H1 (cell line): Measurements from ENCODE around the gene DYNLT5. TPM values are rescaled to one million over a fixed set of nuclear protein-coding genes. Genes with fewer than 3 reads are reported as not detected.

Experiments used
- CTCF ChIA-PET: fragments of 300-600 bp; sonication (Branson Sonifier 250); formaldehyde crosslinking; loops from one replicate; lab custom pipeline; 2021; ENCODE audit not compliant: partially characterized antibody; lab: Charles Lee
- POLR2A ChIA-PET: fragments of 300-600 bp; sonication (Branson Sonifier 250); formaldehyde crosslinking; loops from one replicate; lab custom pipeline; 2021; ENCODE audit warnings: inconsistent platforms; ENCODE audit not compliant: partially characterized antibody; lab: Charles Lee
- DNase-seq, 2 experiments: peaks; one replicate each; pipeline versions ENCODE4 v3.0.0 to v3.0.0-alpha.2; 2010 to 2022; ENCODE audit warnings: low spot score in 2 of 2, low read depth in 1 of 2, mixed read lengths in 1 of 2
- FAIRE-seq: peaks from 2 replicates; lab custom pipeline; 2011; peaks lifted over from hg19 to GRCh38; lab: Jason Lieb, UNC
- H2AFZ ChIP-seq: 2 replicates; pipeline ENCODE4 v1.8.1; 2012; ENCODE audit warnings: low read length, inconsistent platforms
- H2AK5ac ChIP-seq: 2 replicates; pipeline ENCODE4 v1.6.1; 2013; ENCODE audit warnings: low read depth, low read length
- H2BK120ac ChIP-seq: replicated peaks from 2 replicates; pipeline ENCODE3; 2013; ENCODE audit warnings: low read depth, low read length, inconsistent platforms
- H2BK12ac ChIP-seq: 2 replicates; pipeline ENCODE4 v1.6.1; 2013; ENCODE audit warnings: low read depth, low read length
- H2BK15ac ChIP-seq: 2 replicates; pipeline ENCODE4 v1.6.1; 2013; ENCODE audit warnings: low read length
- H2BK20ac ChIP-seq: 2 replicates; pipeline ENCODE4 v1.6.1; 2013; ENCODE audit warnings: low read length
- H2BK5ac ChIP-seq: 2 replicates; pipeline ENCODE4 v1.6.1; 2013; ENCODE audit warnings: low read depth, low read length
- H3K14ac ChIP-seq: 2 replicates; pipeline ENCODE4 v1.6.1; 2013; ENCODE audit warnings: inconsistent platforms; ENCODE audit not compliant: insufficient read length
- H3K18ac ChIP-seq: 2 replicates; pipeline ENCODE4 v1.6.1; 2013; ENCODE audit warnings: low read length; ENCODE audit errors: extremely low read depth
- H3K23ac ChIP-seq: 2 replicates; pipeline ENCODE4 v1.6.1; 2013; ENCODE audit warnings: inconsistent platforms; ENCODE audit not compliant: insufficient read length
- H3K23me2 ChIP-seq: 2 replicates; pipeline ENCODE4 v1.6.1; 2013; ENCODE audit warnings: low read depth, low read length
- H3K27ac ChIP-seq: 2 replicates; pipeline ENCODE4 v1.6.1; 2011; ENCODE audit warnings: low read depth, low read length, inconsistent platforms
- H3K27me3 ChIP-seq, 4 experiments: replicated peaks in 1 of 4; 1 replicate in 1 of 4; 2 replicates in 3 of 4; pipeline versions ENCODE4 v1.6.1 to v1.8.1; 2011 to 2013; ENCODE audit warnings: low read length in 3 of 4, mild to moderate bottlenecking in 3 of 4, inconsistent platforms in 2 of 4, mixed read lengths in 2 of 4, moderate library complexity in 1 of 4; ENCODE audit not compliant: control insufficient read depth in 3 of 4, insufficient read depth in 3 of 4; ENCODE audit errors: extremely low read depth in 1 of 4
- H3K36me3 ChIP-seq, 4 experiments: 2 replicates each; pipeline versions ENCODE4 v1.6.1 to v1.8.1; 2011 to 2013; ENCODE audit warnings: mild to moderate bottlenecking in 4 of 4, low read length in 3 of 4, moderate library complexity in 2 of 4, control low read depth in 1 of 4, inconsistent platforms in 1 of 4; ENCODE audit not compliant: insufficient read depth in 4 of 4, control insufficient read depth in 2 of 4
- H3K4ac ChIP-seq: replicated peaks from 2 replicates; pipeline ENCODE3; 2013; ENCODE audit warnings: low read length, low read depth, mixed read lengths, inconsistent platforms; ENCODE audit not compliant: insufficient read length
- H3K4me1 ChIP-seq, 4 experiments: replicated peaks in 1 of 4; 1 replicate in 1 of 4; 2 replicates in 3 of 4; pipeline versions ENCODE4 v1.6.1 to v1.8.1; 2011 to 2013; ENCODE audit warnings: low read length in 3 of 4, inconsistent platforms in 2 of 4, mixed read lengths in 1 of 4; ENCODE audit not compliant: insufficient read depth in 4 of 4, control insufficient read depth in 3 of 4
- H3K4me2 ChIP-seq, 2 experiments: 2 replicates each; pipeline versions ENCODE4 v1.6.1 to v1.8.1; 2011 to 2013; ENCODE audit warnings: low read depth in 2 of 2, low read length in 2 of 2, control low read depth in 1 of 2, inconsistent platforms in 1 of 2, mild to moderate bottlenecking in 1 of 2; ENCODE audit not compliant: insufficient read depth in 1 of 2
- H3K4me3 ChIP-seq, 4 experiments: fragments of 200-600, 300-600 bp in 1 of 4; sonication (generic), shearing (Covaris generic), sonication (Bioruptor Twin) in 1 of 4; 2 replicates each; pipeline versions ENCODE4 v1.5.1 to v1.8.1; 2011 to 2016; ENCODE audit warnings: low read length in 4 of 4, low read depth in 3 of 4, control low read depth in 2 of 4, inconsistent platforms in 2 of 4, mild to moderate bottlenecking in 2 of 4, mixed read lengths in 1 of 4, moderate library complexity in 1 of 4; ENCODE audit not compliant: insufficient read depth in 2 of 4; ENCODE audit errors: extremely low read depth in 1 of 4
- H3K56ac ChIP-seq: replicated peaks from 2 replicates; pipeline ENCODE3; 2013; ENCODE audit warnings: low read depth, mild to moderate bottlenecking, mixed read lengths, low read length, inconsistent platforms; ENCODE audit not compliant: insufficient read length
- H3K79me1 ChIP-seq: 2 replicates; pipeline ENCODE4 v1.6.1; 2013; ENCODE audit warnings: low read depth, low read length, control low read depth
- H3K79me2 ChIP-seq, 2 experiments: 2 replicates each; pipeline versions ENCODE4 v1.6.1 to v1.8.1; 2012 to 2013; ENCODE audit warnings: low read length in 2 of 2, mild to moderate bottlenecking in 2 of 2, inconsistent platforms in 1 of 2; ENCODE audit not compliant: insufficient read depth in 2 of 2, control insufficient read depth in 1 of 2
- H3K9ac ChIP-seq, 4 experiments: replicated peaks in 1 of 4; 1 replicate in 1 of 4; 2 replicates in 3 of 4; pipeline versions ENCODE4 v1.6.1 to v1.8.1; 2011 to 2013; ENCODE audit warnings: low read depth in 3 of 4, low read length in 3 of 4, control low read depth in 2 of 4, mild to moderate bottlenecking in 2 of 4, moderate library complexity in 2 of 4, inconsistent platforms in 1 of 4; ENCODE audit errors: extremely low read depth in 1 of 4
- H3K9me3 ChIP-seq, 2 experiments: 2 replicates each; pipeline versions ENCODE4 v1.6.1 to v1.8.1; 2012 to 2013; ENCODE audit warnings: mild to moderate bottlenecking in 2 of 2, moderate library complexity in 2 of 2, control low read depth in 1 of 2, inconsistent platforms in 1 of 2, low read depth in 1 of 2, low read length in 1 of 2, mixed read lengths in 1 of 2; ENCODE audit not compliant: insufficient read depth in 2 of 2
- H4K20me1 ChIP-seq, 2 experiments: replicated peaks in 1 of 2; 2 replicates each; pipeline versions ENCODE3 to v1.8.1; 2011 to 2013; ENCODE audit warnings: inconsistent platforms in 2 of 2, low read length in 2 of 2, mild to moderate bottlenecking in 1 of 2; ENCODE audit not compliant: insufficient read depth in 2 of 2, control insufficient read depth in 1 of 2
- H4K5ac ChIP-seq: 2 replicates; pipeline ENCODE4 v1.6.1; 2013; ENCODE audit warnings: low read length, low read depth, mixed read lengths, inconsistent platforms; ENCODE audit not compliant: insufficient read length
- H4K8ac ChIP-seq: 2 replicates; pipeline ENCODE4 v1.8.0; 2013; ENCODE audit warnings: mild to moderate bottlenecking, moderate library complexity, low read length, inconsistent platforms; ENCODE audit not compliant: insufficient read depth; ENCODE audit errors: extremely low read depth
- H4K91ac ChIP-seq: replicated peaks from 2 replicates; pipeline ENCODE3; 2013; ENCODE audit warnings: low read length, mixed read lengths, inconsistent platforms; ENCODE audit not compliant: insufficient read length
- ASH2L ChIP-seq: fragments of 200-600, 300-600 bp; sonication (generic); IDR thresholded peaks from one replicate; pipeline ENCODE4 v1.7.1; 2017; ENCODE audit warnings: low read length
- BCL11A ChIP-seq, 2 experiments: IDR thresholded peaks; one replicate each; pipeline ENCODE4 v1.6.1; 2011; ENCODE audit warnings: low read depth in 2 of 2, low read length in 2 of 2, mild to moderate bottlenecking in 2 of 2
- CBX5 ChIP-seq: fragments of 300-800, 300-1000 bp; sonication (generic); IDR thresholded peaks from 2 replicates; pipeline ENCODE4 v1.7.1; 2016; ENCODE audit warnings: antibody characterized with exemption, low read length, low read depth
- CTBP2 ChIP-seq: IDR thresholded peaks from 2 replicates; pipeline ENCODE4 v1.7.0; 2011; ENCODE audit warnings: borderline replicate concordance, mild to moderate bottlenecking, moderate library complexity, mixed read lengths, low read length; ENCODE audit not compliant: insufficient read depth, insufficient read length
- JUN ChIP-seq: IDR thresholded peaks from 2 replicates; pipeline ENCODE4 v1.6.1; 2011; ENCODE audit warnings: low read depth, mild to moderate bottlenecking, improper control_type of control experiment, low read length
- KDM1A ChIP-seq: fragments of 200-600, 300-600 bp; sonication (generic); IDR thresholded peaks from 2 replicates; pipeline ENCODE4 v1.7.1; 2016; ENCODE audit warnings: mild to moderate bottlenecking, low read length, borderline replicate concordance
- KDM5A ChIP-seq: fragments of 200-600 bp; IDR thresholded peaks from 2 replicates; pipeline ENCODE4 v1.7.1; 2012; ENCODE audit warnings: mild to moderate bottlenecking, low read length, inconsistent platforms, mixed read lengths
- RXRA ChIP-seq: IDR thresholded peaks from 2 replicates; pipeline ENCODE4 v1.6.1; 2011; ENCODE audit warnings: low read depth, mild to moderate bottlenecking, low read length, moderate library complexity; ENCODE audit not compliant: insufficient read depth
- SAP30 ChIP-seq: fragments of 300-600 bp; sonication (generic); IDR thresholded peaks from 2 replicates; pipeline ENCODE4 v1.7.1; 2012; ENCODE audit warnings: low read length, moderate library complexity, mild to moderate bottlenecking, inconsistent platforms; ENCODE audit not compliant: insufficient read depth, insufficient replicate concordance
- SIX5 ChIP-seq: IDR thresholded peaks from 2 replicates; pipeline ENCODE4 v1.6.1; 2011; ENCODE audit warnings: mild to moderate bottlenecking, low read depth, low read length
- SP4 ChIP-seq: IDR thresholded peaks from 2 replicates; pipeline ENCODE4 v1.6.1; 2012; ENCODE audit warnings: low read length, inconsistent platforms
- SRF ChIP-seq: IDR thresholded peaks from 2 replicates; pipeline ENCODE4 v1.6.1; 2011; ENCODE audit warnings: mild to moderate bottlenecking, low read depth, low read length, moderate library complexity
- WGBS, 2 experiments: shearing (Covaris generic) in 1 of 2; methylation state at CpG; one replicate each; pipeline versions ENCODE4 v1.1.6 to v1.1.7; 2013 to 2015; ENCODE audit warnings: low lambda C conversion rate in 2 of 2, mixed read lengths in 2 of 2, inconsistent platforms in 1 of 2, low coverage in 1 of 2, missing lambda C conversion rate in 1 of 2; ENCODE audit not compliant: insufficient replicate concordance in 2 of 2, insufficient coverage in 1 of 2, insufficient read length in 1 of 2; ENCODE audit errors: extremely low coverage in 1 of 2, missing lambda C conversion rate in 1 of 2; 5-methylcytosine and 5-hydroxymethylcytosine counted together
- polyA plus RNA-seq, 7 experiments: library from polyadenylated mRNA; depleted of rRNA in 3 of 7; stranded (reverse) in 5 of 7; unstranded in 2 of 7; fragments of >200 nt in 5 of 7; fragments of 200-250 nt in 2 of 7; gene quantifications; 1 replicate in 5 of 7; 2 replicates in 1 of 7; 4 replicates in 1 of 7; pipeline versions ENCODE4 v1.2.1 to v1.2.3, GENCODE V29; 2011 to 2013; ENCODE audit warnings: missing spikeins in 2 of 7, mixed read lengths in 2 of 7
- total RNA-seq: library from RNA; stranded (reverse); fragmentation: NEBNext Ultra II Directional; extraction: Animal tissue kit (Norgen Biotek cat#: 25700); gene quantifications from 2 replicates; pipeline ENCODE4 v1.2.1, GENCODE V29; 2021
- TF ChIP-seq, protein P1 (sequence below): IDR thresholded peaks from 2 replicates; pipeline ENCODE4 v1.6.1; 2012; ENCODE audit warnings: inconsistent platforms
- TF ChIP-seq, protein P2 (sequence below): IDR thresholded peaks from 2 replicates; pipeline ENCODE4 v1.6.1; 2011; ENCODE audit warnings: low read depth, mild to moderate bottlenecking, low read length; ENCODE audit not compliant: insufficient read depth

DYNLT5 gene
- total and polyA plus RNA-seq, 2 of the 8 experiments (the other 6 are each of a cell fraction or from before 2014, with no cell fraction given), result 0.93 to 1.5 TPM

DNA sequence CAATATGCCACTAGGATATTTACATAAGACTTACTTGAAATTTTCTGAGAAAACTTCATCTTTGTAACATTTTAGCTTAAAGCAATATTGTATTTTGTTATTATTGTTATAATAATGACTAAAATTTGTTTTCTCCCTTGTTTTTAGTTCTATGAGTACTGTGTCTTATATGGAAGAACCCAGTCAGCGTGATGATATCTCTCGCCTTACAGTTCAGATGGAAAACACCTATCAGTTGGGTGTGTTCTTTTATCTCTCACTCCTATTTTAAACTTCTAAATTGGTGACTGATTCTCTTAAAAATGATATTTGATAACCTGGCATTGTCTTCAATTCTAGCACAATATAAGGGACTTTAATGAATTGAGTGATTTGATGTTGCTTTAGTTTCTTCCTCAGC lies 18.0 kb downstream of the DYNLT5 start:
- H4K5ac ChIP-seq, result no peak overlapping the region
- H3K27me3 ChIP-seq, result no peaks in the 10 kb centered on the region
- no peak for FAIRE-seq
- H2BK20ac ChIP-seq, result no peak overlapping the region
- H3K56ac ChIP-seq, result no peak overlapping the region
- H3K23ac ChIP-seq, result no peak overlapping the region
- DNase-seq, result no peak
- no peak overlapping the region for H3K4ac ChIP-seq
- H2AFZ ChIP-seq, result no peak overlapping the region
- no peak overlapping the region for H3K18ac ChIP-seq
- POLR2A ChIA-PET, result no interaction called here
- H2BK12ac ChIP-seq, result no peak overlapping the region
- H4K20me1 ChIP-seq, result no peaks in the 10 kb centered on the region
- CTCF ChIA-PET, result no interaction called here
- no peaks in the 10 kb centered on the region for H3K36me3 ChIP-seq
- no peak overlapping the region for H3K14ac ChIP-seq
- no peaks in the 10 kb centered on the region for H3K79me1 ChIP-seq
- H3K4me2 ChIP-seq, result no peak overlapping the region
- H4K8ac ChIP-seq, result no peak overlapping the region
- H3K4me1 ChIP-seq, result no peaks in the 10 kb centered on the region
- H4K91ac ChIP-seq, result no peak overlapping the region
- no peak overlapping the region for H3K27ac ChIP-seq
- 88% methylated on average over 2 of the region's 2 CpGs; no CpG with 5 or more reads in 1 of the 2 experiments for WGBS, 2 experiments
- H2BK5ac ChIP-seq, result no peak overlapping the region
- no peaks in the 10 kb centered on the region for H3K9me3 ChIP-seq
- no peak overlapping the region for H2BK120ac ChIP-seq
- H2BK15ac ChIP-seq, result no peak overlapping the region
- H3K79me2 ChIP-seq, result no peaks in the 10 kb centered on the region
- H2AK5ac ChIP-seq, result no peak overlapping the region
- H3K4me3 ChIP-seq, result no peak overlapping the region
- H3K23me2 ChIP-seq, result no peaks in the 10 kb centered on the region
- H3K9ac ChIP-seq, result no peak overlapping the region
- no peak for TF ChIP-seq RXRA
- no peak for TF ChIP-seq KDM5A
- no peak for TF ChIP-seq JUN
- TF ChIP-seq SRF, result no peak
- TF ChIP-seq SIX5, result no peak
- no peak for TF ChIP-seq CBX5
- no peak for TF ChIP-seq SP4
- TF ChIP-seq, protein P1, sequence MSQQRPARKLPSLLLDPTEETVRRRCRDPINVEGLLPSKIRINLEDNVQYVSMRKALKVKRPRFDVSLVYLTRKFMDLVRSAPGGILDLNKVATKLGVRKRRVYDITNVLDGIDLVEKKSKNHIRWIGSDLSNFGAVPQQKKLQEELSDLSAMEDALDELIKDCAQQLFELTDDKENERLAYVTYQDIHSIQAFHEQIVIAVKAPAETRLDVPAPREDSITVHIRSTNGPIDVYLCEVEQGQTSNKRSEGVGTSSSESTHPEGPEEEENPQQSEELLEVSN, result no peak
- no peak for TF ChIP-seq KDM1A
- TF ChIP-seq ASH2L, result no peak
- TF ChIP-seq, protein P2, sequence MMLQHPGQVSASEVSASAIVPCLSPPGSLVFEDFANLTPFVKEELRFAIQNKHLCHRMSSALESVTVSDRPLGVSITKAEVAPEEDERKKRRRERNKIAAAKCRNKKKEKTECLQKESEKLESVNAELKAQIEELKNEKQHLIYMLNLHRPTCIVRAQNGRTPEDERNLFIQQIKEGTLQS, result no peak
- TF ChIP-seq CTBP2, result no peak
- TF ChIP-seq SAP30, result no peak
- no peak for TF ChIP-seq BCL11A (IDR thresholded peaks at IDR 0.05; ENCODE audit: low read depth in 2 of 2, low read length in 2 of 2)
